SU-DHL-6 (cell line): ENCODE data around the gene HNRNPA1.

Experiments
- H2AFZ ChIP-seq: fragments of 200-600 bp; sonication (generic); 2 replicates; pipeline ENCODE4 v1.6.1; 2014; ENCODE audit warnings: low read depth, mild to moderate bottlenecking, moderate library complexity, mixed read lengths, antibody characterized with exemption, low read length; ENCODE audit not compliant: severe bottlenecking
- H3F3A ChIP-seq: fragments of 200-600 bp; shearing (Covaris generic); 2 replicates; pipeline ENCODE4 v1.6.0; 2016; ENCODE audit warnings: antibody characterized with exemption, mild to moderate bottlenecking; ENCODE audit not compliant: insufficient read depth
- H3K27ac ChIP-seq: fragments of 200-600 bp; sonication (generic); 2 replicates; pipeline ENCODE4 v1.5.1; 2016; ENCODE audit warnings: low read depth, mild to moderate bottlenecking, low read length, moderate library complexity, mixed read lengths
- H3K27me3 ChIP-seq: fragments of 200-600 bp; sonication (generic), shearing (Covaris generic); 2 replicates; pipeline ENCODE4 v1.6.0; 2014; ENCODE audit warnings: mild to moderate bottlenecking, low read length
- H3K36me3 ChIP-seq: fragments of 200-600 bp; sonication (generic); 2 replicates; pipeline ENCODE4 v1.6.1; 2014; ENCODE audit warnings: mild to moderate bottlenecking, low read length, mixed read lengths
- H3K4me2 ChIP-seq: fragments of 300-600, 200-600 bp; shearing (Covaris generic), sonication (generic); 2 replicates; pipeline ENCODE4 v1.6.0; 2014; ENCODE audit warnings: low read length, low read depth, mild to moderate bottlenecking; ENCODE audit not compliant: poor library complexity, severe bottlenecking
- H3K4me3 ChIP-seq: fragments of 200-600 bp; sonication (generic); 2 replicates; pipeline ENCODE4 v1.5.1; 2014; ENCODE audit warnings: antibody characterized with exemption, low read length, mild to moderate bottlenecking, mixed read lengths; ENCODE audit not compliant: insufficient read depth, poor library complexity, severe bottlenecking
- H3K79me2 ChIP-seq: fragments of 200-600 bp; sonication (generic); 2 replicates; pipeline ENCODE4 v1.6.1; 2014; ENCODE audit warnings: mild to moderate bottlenecking, low read length, moderate library complexity; ENCODE audit not compliant: insufficient read depth
- H3K9ac ChIP-seq: fragments of 200-600 bp; sonication (generic); 2 replicates; pipeline ENCODE4 v1.7.0; 2014; ENCODE audit warnings: mild to moderate bottlenecking, low read length
- H3K9me2 ChIP-seq: fragments of 200-600 bp; sonication (generic); replicated peaks from 2 replicates; pipeline ENCODE4 v1.6.1; 2014; ENCODE audit warnings: low read length; ENCODE audit not compliant: insufficient read depth
- H3K9me3 ChIP-seq: fragments of 200-600 bp; sonication (generic); 2 replicates; pipeline ENCODE4 v1.6.1; 2014; ENCODE audit warnings: low read length, mixed read lengths; ENCODE audit not compliant: insufficient read depth
- H4K20me1 ChIP-seq: fragments of 200-600 bp; sonication (generic); 2 replicates; pipeline ENCODE4 v1.6.1; 2014; ENCODE audit warnings: low read depth, mild to moderate bottlenecking, antibody characterized with exemption, low read length, moderate library complexity, mixed read lengths
- EZH2phosphoT487 ChIP-seq: fragments of 200-600 bp; sonication (generic), shearing (Covaris generic); conservative IDR thresholded peaks from 2 replicates; pipeline ENCODE4 v1.6.1; 2018; ENCODE audit warnings: mild to moderate bottlenecking, antibody characterized with exemption, low read length, moderate library complexity, mixed read lengths
- TF ChIP-seq, protein P1 (sequence below): fragments of 200-600 bp; sonication (generic); IDR thresholded peaks from one replicate; pipeline ENCODE4 v1.5.1; 2017; ENCODE audit warnings: antibody characterized with exemption, mild to moderate bottlenecking, low read length, moderate library complexity; ENCODE audit not compliant: insufficient read depth, poor library complexity, severe bottlenecking

The HNRNPA1 gene

DNA sequence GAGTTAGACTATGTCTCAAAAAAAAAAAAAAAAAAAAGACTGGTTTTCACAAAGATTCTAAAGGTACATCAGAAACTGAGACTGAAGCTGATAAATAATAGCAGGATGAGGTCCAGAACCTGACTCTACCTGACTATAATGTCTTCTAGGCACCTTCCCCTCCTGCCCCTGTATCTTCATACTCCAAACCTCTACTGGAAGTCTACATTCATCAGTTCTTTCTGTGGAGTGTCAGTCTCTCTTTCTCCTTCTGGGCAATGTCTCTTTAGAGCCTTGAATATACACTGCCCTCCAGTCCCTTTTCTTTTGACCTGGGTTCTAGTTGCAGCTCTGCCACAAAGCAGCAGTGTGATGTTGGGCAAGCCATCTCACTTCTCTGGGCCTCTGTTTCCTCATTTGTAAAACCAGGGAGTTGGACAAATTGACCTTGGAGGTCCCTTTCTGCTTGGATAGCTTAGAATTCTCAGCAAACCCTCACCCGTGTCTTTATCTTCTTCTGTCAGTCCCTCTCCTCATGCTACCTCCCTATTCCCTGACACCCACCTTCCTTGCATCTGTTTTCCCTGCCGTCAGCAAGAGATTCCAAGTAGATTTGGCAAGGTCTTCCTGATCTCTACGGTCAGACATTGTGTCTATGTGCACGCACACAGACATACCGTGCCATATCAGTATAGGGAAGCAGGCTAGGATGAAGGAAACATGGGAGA is 16.0 kb downstream of the HNRNPA1 start:
- TF ChIP-seq, protein P1, sequence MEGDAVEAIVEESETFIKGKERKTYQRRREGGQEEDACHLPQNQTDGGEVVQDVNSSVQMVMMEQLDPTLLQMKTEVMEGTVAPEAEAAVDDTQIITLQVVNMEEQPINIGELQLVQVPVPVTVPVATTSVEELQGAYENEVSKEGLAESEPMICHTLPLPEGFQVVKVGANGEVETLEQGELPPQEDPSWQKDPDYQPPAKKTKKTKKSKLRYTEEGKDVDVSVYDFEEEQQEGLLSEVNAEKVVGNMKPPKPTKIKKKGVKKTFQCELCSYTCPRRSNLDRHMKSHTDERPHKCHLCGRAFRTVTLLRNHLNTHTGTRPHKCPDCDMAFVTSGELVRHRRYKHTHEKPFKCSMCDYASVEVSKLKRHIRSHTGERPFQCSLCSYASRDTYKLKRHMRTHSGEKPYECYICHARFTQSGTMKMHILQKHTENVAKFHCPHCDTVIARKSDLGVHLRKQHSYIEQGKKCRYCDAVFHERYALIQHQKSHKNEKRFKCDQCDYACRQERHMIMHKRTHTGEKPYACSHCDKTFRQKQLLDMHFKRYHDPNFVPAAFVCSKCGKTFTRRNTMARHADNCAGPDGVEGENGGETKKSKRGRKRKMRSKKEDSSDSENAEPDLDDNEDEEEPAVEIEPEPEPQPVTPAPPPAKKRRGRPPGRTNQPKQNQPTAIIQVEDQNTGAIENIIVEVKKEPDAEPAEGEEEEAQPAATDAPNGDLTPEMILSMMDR, result no peak
- no peak for TF ChIP-seq EZH2phosphoT487
- Histone ChIP-seq H3K4me3 (no peak overlapping the region), H3F3A (no peaks in the 10 kb centered on the region), H2AFZ (no peak overlapping the region), H3K27ac (no peak overlapping the region), H4K20me1 (no peaks in the 10 kb centered on the region), H3K36me3 (no peaks in the 10 kb centered on the region), H3K27me3 (no peaks in the 10 kb centered on the region), H3K9ac (no peak overlapping the region), H3K79me2 (no peaks in the 10 kb centered on the region), H3K9me3 (no peaks in the 10 kb centered on the region), H3K4me2 (no peak overlapping the region), H3K9me2 (no peaks in the 10 kb centered on the region)

DNA sequence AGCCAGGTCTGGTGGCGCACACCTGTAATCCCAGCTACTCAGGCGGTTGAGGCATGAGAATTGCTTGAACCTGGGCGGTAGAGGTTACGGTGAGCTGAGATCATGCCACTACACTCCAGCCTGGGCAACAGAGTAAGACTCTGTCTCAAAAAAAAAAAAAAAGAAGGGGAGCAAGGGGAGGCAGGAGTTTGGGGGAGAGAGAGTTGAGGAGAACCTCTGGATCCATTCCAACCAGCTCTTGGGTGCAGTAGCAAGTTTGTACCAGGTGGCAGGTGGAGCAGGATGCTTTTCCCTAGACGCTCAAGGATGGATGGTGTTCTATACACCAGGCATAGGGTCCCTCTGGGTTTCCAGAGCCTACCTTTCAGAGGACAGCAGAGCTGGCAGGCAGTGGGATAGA is 18.4 kb downstream of the HNRNPA1 start:
- no peaks in the 10 kb centered on the region for H3K27me3 ChIP-seq
- H3K9ac ChIP-seq, result no peak overlapping the region
- no peak overlapping the region for H2AFZ ChIP-seq
- no peaks in the 10 kb centered on the region for H3F3A ChIP-seq
- no peak overlapping the region for H3K4me3 ChIP-seq
- no peak overlapping the region for H3K4me2 ChIP-seq
- no peak overlapping the region for H3K27ac ChIP-seq
- no peaks in the 10 kb centered on the region for H3K9me3 ChIP-seq
- no peaks in the 10 kb centered on the region for H3K79me2 ChIP-seq
- H4K20me1 ChIP-seq, result no peaks in the 10 kb centered on the region
- H3K36me3 ChIP-seq, result no peaks in the 10 kb centered on the region
- H3K9me2 ChIP-seq, result no peaks in the 10 kb centered on the region
- TF ChIP-seq, protein P1, result no peak
- TF ChIP-seq EZH2phosphoT487, result no peak

DNA sequence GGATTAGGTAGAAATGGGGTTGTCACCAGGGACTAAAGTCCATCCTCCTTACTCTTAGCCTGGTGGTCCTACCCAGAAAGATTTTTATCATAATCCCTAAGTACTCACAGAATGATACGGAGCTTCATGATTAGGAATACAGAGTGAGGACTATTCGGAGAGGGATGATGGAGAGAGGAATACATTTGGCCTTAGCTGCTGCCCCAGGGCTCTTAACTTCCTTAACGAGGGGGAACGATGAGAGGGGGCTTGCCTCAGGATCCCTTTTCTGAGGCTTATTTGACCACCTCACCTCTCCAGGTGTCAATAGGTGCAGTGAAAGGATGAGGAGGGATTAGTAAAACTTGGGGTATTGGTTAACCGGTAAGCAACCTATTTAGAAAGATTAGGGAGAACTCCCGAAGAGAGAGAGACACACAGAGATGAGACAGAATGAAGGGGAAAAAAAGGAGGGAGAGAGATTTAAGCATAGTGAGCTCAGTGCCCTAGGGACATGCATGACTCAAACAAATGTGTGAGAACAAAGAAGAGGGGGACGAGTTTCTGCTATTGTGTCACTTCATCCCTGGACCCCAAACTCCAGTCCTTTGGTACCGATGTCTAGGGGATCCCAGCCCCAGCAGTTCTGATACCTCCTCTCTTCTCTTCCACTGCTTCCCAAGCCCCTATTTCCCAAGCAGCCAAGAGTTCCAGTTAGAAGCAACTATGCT is 19.1 kb downstream of the HNRNPA1 start:
- Histone ChIP-seq H3K79me2 (no peaks in the 10 kb centered on the region), H3K4me3 (no peak overlapping the region), H4K20me1 (no peaks in the 10 kb centered on the region), H3K36me3 (no peaks in the 10 kb centered on the region), H3K9me2 (no peaks in the 10 kb centered on the region), H3K9ac (no peak overlapping the region), H3K4me2 (no peak overlapping the region), H2AFZ (no peak overlapping the region), H3F3A (no peaks in the 10 kb centered on the region), H3K9me3 (no peaks in the 10 kb centered on the region), H3K27ac (no peak overlapping the region), H3K27me3 (no peaks in the 10 kb centered on the region)
- TF ChIP-seq, protein P1, result no peak
- no peak for TF ChIP-seq EZH2phosphoT487
